HUDEP-2 (cell line): ENCODE measurements around the gene ZBTB8A.
"Not testable (repeated sequence)": the region's sequence is repeated elsewhere in the genome, so short reads cannot be mapped to it uniquely, and the experiment has no call there.

Source experiments
- DNase-seq, 76 experiments: peaks; one replicate each; lab custom pipeline; 2025; ENCODE audit not compliant: unreplicated experiment in 76 of 76; lab: John Stamatoyannopoulos, UW

ZBTB8A gene

GRCh38 chr1:32618673-32619221 is 79.5 kb downstream of the ZBTB8A start:
- DNase-seq, result no peak

- no peak for DNase-seq
Measured at GRCh38 chr1:32619701-32620485, 80.7 kb downstream of the ZBTB8A start.

GRCh38 chr1:32622205-32622604 is 83.0 kb downstream of the ZBTB8A start:
- no peak for DNase-seq

GRCh38 chr1:32622806-32623681 is 83.8 kb downstream of the ZBTB8A start:
- no peak for DNase-seq

GRCh38 chr1:32623775-32624174 is 84.5 kb downstream of the ZBTB8A start:
- DNase-seq, result peak in 2 of 76 experiments; percentile 7

GRCh38 chr1:32626176-32626575 is 86.9 kb downstream of the ZBTB8A start:
- DNase-seq, result no peak

- DNase-seq, result no peak
Measured at GRCh38 chr1:32627596-32628162, 88.5 kb downstream of the ZBTB8A start.

- not testable (repeated sequence) for DNase-seq
Measured at GRCh38 chr1:32630173-32630572, 90.9 kb downstream of the ZBTB8A start.

- DNase-seq, result no peak
Measured at GRCh38 chr1:32632829-32633228, 93.6 kb downstream of the ZBTB8A start.

GRCh38 chr1:32635508-32636277 is 96.5 kb downstream of the ZBTB8A start:
- no peak for DNase-seq

- no peak for DNase-seq
Measured at GRCh38 chr1:32636914-32637645, 97.9 kb downstream of the ZBTB8A start.

- DNase-seq, result no peak
Measured at GRCh38 chr1:32639489-32640075, 100.4 kb downstream of the ZBTB8A start.

GRCh38 chr1:32642292-32642827 is 103.1 kb downstream of the ZBTB8A start:
- not testable (repeated sequence) for DNase-seq

GRCh38 chr1:32644426-32644825 is 105.2 kb downstream of the ZBTB8A start:
- DNase-seq, result no peak

GRCh38 chr1:32647308-32648134 is 108.3 kb downstream of the ZBTB8A start:
- no peak for DNase-seq

GRCh38 chr1:32650248-32650751 is 111.1 kb downstream of the ZBTB8A start, which contains the start of gene ZBTB8OS:
ZBTB8OS (minus strand) TSS chr1:32650550; CDS start chr1:32650529, 21 bp downstream.
- peak; percentile 10 to 92 (median 82) for DNase-seq

- DNase-seq, result peak; percentile 46 to 99 (median 96)
Measured at GRCh38 chr1:32650752-32651460, 111.7 kb downstream of the ZBTB8A start, which contains the start of gene RBBP4. RBBP4 (plus strand) TSS chr1:32651208; CDS start chr1:32651307, 99 bp downstream.
